GM19193 (cell line): Measurements from ENCODE around the gene UGCG.

Experiments
- POLR2A ChIP-seq: IDR thresholded peaks from 4 replicates; pipeline ENCODE4 v1.6.1; 2011; ENCODE audit not compliant: insufficient read depth, insufficient read length; ENCODE audit errors: extremely low read depth

UGCG gene

DNA sequence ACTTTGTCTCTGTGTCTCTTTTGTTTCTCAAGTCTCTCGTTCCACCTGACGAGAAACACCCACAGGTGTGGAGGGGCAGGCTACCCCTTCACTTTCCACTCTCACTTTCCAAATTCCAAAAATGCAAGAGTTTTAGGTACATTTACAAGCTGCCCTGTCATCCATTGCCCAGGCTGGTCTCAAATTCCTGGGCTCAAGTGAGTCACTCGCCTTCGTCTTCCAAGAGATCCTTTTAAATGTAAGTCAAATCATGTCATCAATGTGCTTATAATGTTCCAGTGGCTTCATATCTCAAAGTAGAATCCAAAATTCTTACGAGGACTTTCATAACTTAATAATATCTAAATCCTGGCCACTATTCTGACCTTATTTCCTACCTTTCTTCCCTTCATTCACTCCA, 20.4 kb upstream of the UGCG start:
- TF ChIP-seq POLR2A, result no peak

DNA sequence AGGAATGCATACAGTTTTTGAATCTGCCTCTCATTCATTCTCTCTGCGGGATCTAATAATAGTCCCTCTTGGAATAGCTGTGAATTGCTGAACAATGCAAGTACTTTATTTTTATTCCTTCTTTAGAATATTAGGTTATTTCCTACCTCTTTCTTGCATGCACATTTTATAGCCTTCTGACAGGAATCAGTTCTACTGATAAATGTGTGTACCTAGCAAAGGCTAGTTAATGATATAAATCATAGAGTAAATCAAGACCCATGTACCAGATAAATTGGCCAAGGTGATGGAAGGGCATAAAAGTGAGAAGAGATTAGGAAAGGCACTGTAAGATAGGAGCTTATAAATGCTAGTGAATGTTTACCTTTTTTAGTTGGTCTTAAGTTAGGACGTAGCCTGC, 19.2 kb upstream of the UGCG start:
- TF ChIP-seq POLR2A, result no peak

GRCh38 chr9:111878946-111879345, 17.7 kb upstream of the UGCG start:
- no peak for TF ChIP-seq POLR2A

DNA sequence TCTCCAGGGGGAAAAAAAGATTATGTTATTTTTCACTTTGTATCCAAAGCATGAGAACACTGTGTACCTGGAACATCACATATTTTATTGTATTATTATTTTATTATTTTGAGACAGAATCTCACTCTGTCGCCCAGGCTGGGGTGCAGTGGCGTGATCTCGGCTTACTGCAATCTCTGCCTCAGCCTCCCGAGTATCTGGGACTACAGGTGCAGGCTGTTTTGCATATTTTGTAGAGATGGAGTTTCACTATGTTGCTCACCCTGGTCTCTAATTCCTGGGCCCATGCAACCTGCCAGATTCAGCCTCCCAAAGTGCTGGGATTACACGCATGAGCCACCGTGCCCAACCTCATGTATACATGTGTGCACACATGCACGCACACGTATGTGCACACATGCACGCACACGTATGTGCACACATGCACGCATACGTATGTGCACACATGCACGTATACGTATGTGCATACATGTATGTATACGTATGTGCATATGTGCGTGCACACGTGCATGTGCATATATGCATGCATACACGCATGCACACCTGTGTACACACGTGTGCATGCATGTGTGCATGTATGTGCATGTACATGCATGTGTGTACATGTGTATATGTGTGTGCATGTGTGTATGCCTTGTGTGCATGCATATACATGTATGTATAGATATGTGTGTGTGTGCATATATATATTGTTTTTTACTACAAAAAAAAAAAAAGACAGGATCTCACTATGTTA, 9.5 kb upstream of the UGCG start:
- no peak for TF ChIP-seq POLR2A

DNA sequence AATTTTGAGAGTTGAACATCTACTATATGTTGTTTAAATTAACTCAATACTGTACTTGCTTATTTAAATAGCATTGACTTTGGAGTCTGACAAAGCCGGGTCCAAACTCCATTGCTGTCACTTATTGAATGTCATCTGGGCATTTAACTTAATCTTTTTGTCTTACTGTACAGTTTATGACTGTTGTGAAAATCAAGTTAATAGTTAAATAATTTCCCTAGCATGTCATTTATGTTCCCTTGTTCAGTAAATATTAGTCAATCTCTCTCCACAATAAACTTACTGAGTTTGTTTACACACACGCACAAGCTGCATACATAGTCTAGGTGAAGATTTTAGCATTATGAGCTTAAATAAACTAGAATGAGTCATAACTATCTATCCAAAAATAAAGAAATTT, 6.3 kb upstream of the UGCG start:
- TF ChIP-seq POLR2A, result no peak

GRCh38 chr9:111891910-111892499, 4.6 kb upstream of the UGCG start:
- no peak for TF ChIP-seq POLR2A

GRCh38 chr9:111896942-111897600, 457 bp downstream of the UGCG start:
- TF ChIP-seq POLR2A, result no peak

GRCh38 chr9:111897601-111898137, 1.1 kb downstream of the UGCG start:
- TF ChIP-seq POLR2A, result peak; percentile 43

DNA sequence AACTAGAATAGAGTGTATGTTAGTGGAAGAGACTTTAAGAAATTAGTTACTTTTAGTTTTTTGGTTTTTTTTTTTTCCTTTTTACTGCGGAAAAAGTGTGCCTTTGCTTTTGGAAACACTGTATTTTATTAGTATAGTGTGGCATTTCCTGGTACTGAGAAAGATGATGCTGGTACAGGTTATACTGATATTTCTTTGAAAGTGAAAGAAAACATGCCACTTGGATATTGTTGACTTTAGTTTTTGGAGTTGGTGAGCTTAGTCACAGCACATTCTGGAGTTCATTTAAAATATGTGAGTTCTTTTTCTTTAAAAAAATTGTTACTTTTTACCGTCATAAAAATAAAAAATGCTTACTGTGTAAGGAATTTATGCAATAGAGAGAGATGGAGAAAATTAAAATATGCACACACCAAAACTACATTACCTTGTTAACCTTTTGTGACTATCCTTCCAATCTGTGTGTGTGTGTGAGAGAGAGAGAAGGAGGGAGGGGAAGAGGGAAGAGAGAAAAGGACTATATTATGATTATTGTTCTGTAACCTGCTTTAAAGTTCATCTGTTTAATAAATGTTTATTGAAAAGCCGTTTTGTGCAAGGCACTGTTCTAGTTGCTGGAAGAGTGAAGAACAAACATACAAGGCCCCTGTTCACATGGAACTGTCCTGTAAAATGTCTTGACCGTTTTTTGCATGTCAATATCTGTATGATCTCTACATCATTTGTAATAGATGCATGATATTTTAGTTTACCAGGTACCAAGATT, 1.9 kb downstream of the UGCG start:
- TF ChIP-seq POLR2A, result no peak

DNA sequence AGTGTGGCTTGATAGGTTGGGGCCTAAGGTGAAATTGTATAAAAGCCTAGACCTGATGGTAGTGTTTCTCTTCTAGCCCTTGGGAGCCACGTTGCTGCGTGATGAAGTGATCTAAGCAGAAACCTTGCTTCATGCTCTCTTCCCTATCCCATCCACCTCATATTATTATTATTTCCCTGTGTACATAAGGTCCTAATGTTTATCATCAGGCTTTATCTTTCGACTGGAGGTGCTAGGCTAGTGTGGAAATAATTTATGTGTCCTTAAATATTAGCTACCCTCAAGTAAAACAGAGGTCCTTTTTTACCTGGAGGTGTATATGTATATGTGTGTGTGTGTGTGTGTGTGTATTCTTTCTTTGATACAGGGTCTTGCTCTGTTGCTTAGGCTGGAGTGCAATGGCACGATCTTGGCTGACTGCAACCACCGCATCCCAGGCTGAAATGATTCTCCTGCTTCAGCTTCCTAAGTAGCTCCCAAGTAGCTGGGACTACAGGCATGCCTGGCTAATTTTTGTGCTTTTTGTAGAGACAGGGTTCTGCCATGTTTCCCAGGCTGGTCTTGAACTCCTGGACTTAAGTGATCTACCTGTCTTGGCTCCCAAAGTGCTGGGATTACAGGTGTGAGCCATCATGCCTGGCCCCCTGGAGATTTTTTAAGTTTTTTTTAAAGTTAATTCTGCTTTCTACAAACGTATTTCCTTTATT, 3.7 kb downstream of the UGCG start:
- TF ChIP-seq POLR2A, result no peak

DNA sequence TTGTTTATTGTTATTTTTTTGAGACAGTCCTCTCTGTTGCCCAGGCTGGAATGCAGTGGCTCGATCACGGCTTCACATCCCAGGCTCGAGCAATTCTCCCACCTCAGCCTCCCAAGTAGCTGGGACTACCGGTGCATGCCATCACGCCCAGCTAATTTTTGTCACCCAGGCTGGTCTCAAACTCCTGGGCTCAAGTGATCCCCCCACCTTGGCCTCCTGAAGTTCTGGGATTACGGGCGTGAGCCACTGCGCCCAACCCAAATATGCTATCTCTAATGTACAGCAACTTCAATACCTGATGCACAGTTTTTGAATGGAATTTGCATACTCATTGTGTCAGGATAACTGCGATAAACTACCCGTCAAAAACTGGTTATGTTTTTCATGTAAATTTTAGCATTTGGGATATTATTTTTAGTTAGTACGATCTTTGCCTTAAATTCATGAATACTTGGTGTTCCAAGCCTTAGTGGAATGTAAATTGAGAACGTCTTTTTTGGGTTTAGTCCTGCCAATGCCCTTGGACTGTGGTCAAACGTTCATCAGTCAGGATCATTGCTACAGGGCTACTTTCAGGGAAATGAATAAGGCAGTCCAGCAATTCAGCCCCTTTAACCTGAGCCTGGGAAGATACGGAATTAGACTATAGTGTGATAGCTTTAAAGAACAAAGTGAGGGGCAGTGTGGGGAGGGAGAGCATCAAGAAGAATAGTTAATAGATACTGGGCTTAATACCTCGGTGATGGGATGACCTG, 4.4 kb downstream of the UGCG start:
- TF ChIP-seq POLR2A, result no peak

DNA sequence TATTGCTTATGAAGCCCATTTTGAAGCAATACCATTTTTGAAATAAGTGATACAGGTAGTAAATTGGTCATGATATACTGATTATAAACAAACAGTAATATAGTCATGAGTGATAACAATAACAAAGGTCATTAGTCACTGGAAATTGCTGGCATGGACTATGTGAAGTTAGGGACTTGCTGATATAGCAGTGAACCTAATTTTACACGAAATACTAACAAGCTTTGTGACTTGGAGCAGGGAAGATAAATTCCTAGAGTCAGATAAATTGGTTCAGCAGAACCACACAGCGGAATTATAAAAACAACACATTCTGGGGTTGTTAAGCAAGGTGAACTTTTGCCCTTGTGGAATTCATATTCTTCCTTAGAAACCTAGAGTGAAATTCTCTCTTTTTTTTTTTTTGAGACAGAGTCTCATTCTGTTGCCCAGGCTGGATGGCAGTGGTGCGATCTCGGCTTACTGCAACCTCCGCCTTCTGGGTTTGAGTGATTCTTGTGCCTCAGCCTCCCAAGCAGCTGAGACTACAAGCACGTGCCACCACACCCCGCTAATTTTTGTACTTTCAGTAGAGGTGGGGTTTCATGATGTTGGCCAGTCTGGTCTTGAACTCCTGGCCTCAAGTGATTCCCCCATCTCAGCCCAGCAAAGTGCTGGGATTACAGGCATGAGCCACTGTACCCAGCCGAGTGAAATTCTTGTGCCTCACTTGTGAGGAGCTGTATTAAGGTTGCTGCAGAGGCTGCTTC, 6.0 kb downstream of the UGCG start:
- TF ChIP-seq POLR2A, result no peak

- no peak for TF ChIP-seq POLR2A
Observed at GRCh38 chr9:111904026-111904425, 7.4 kb downstream of the UGCG start.

GRCh38 chr9:111904891-111905291, 8.3 kb downstream of the UGCG start:
- TF ChIP-seq POLR2A, result no peak

- no peak for TF ChIP-seq POLR2A
Observed at GRCh38 chr9:111907147-111907546, 10.5 kb downstream of the UGCG start.
